Upper lobe of left lung (tissue), 4 donors: Measurements from ENCODE around the gene MFAP3L.

ENCODE experiments used
- EP300 ChIP-seq, 4 donors: sonication (generic); formaldehyde crosslinking; IDR thresholded peaks; one replicate each; pipeline ENCODE4 v1.5.1; 2017; ENCODE audit warnings: antibody characterized with exemption in 4 of 4, control low read depth in 2 of 4
- POLR2A ChIP-seq, 4 donors: fragments of 450-650 bp; IDR thresholded peaks; one replicate each; pipeline ENCODE4 v1.5.1; 2016 to 2017; ENCODE audit warnings: antibody characterized with exemption in 4 of 4, mild to moderate bottlenecking in 2 of 4
- POLR2AphosphoS5 ChIP-seq, 2 donors: sonication (generic); formaldehyde crosslinking; IDR thresholded peaks; one replicate each; pipeline ENCODE4 v1.5.1; 2017; ENCODE audit warnings: antibody characterized with exemption in 2 of 2
- TF ChIP-seq, protein P1 (sequence below), 6 experiments: fragments of 450-650 bp in 4 of 6; fragments of 200-600 bp in 2 of 6; sonication (generic) in 2 of 6; IDR thresholded peaks; one replicate each; pipeline ENCODE4 v1.5.1; 2016 to 2019; ENCODE audit warnings: antibody characterized with exemption in 6 of 6

GRCh38 chr4:169999923-170000322, 26.3 kb downstream of the MFAP3L start:
- TF ChIP-seq, protein P1, sequence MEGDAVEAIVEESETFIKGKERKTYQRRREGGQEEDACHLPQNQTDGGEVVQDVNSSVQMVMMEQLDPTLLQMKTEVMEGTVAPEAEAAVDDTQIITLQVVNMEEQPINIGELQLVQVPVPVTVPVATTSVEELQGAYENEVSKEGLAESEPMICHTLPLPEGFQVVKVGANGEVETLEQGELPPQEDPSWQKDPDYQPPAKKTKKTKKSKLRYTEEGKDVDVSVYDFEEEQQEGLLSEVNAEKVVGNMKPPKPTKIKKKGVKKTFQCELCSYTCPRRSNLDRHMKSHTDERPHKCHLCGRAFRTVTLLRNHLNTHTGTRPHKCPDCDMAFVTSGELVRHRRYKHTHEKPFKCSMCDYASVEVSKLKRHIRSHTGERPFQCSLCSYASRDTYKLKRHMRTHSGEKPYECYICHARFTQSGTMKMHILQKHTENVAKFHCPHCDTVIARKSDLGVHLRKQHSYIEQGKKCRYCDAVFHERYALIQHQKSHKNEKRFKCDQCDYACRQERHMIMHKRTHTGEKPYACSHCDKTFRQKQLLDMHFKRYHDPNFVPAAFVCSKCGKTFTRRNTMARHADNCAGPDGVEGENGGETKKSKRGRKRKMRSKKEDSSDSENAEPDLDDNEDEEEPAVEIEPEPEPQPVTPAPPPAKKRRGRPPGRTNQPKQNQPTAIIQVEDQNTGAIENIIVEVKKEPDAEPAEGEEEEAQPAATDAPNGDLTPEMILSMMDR (IDR thresholded peaks at IDR 0.05) = no peak
- no peak for TF ChIP-seq POLR2A (IDR thresholded peaks at IDR 0.05)
- no peak for TF ChIP-seq POLR2AphosphoS5 (IDR thresholded peaks at IDR 0.05)
- TF ChIP-seq EP300 (IDR thresholded peaks at IDR 0.05) = no peak
